Right lobe of liver (tissue), 4 donors: ENCODE results near the gene PEX16.

Experiments
- POLR2A ChIP-seq: fragments of 450-650 bp; IDR thresholded peaks from one replicate; pipeline ENCODE4 v1.6.1; 2017; ENCODE audit warnings: antibody characterized with exemption, mild to moderate bottlenecking
- TF ChIP-seq, protein P1 (sequence below), 4 donors: fragments of 200-600 bp in 3 of 4; fragments of 450-650 bp in 1 of 4; IDR thresholded peaks; one replicate each; pipeline versions ENCODE4 v1.5.1 to v1.8.0; 2016 to 2022; ENCODE audit warnings: antibody characterized with exemption in 4 of 4, mild to moderate bottlenecking in 2 of 4
- donor health status: DM: no; HTN: no; CAD: no.
- donor health status: DM: no; HTN: no; CAD: no.
- donor health status: DM: no; HTN: yes; CAD: no.

DNA sequence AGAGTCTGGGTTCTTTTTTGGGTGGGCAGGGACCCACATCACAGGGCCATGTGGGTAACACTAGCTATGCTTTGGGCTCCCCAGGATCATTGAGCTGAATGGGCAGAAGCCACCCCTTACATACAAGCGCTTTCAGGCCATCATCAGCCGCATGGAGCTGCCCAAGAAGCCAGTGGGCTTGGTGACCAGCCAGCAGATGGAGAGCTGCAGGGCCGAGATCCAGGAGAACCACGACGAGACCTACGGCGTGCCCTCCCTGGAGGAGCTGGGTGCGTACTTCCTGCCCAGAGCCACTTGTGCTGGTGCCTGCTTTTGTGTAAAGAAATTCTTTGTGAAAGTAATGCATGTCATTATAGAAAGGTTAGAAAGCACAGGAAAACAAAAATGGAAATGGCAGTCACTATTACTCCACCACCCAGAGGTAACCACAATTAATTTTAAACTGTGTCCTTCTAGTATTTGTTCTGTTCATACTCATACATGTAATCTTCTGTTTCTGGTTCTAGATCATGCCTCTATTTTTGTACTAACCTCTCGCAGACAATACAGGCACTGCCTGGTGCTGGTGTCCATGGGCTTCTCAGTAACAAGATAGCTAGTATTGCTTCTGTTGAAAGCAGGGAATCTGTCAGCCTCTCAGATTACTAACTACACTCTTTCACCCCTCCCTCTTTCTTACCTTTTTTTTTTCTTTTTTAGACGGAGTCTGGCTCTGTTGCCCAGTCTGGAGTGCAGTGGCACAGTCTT is 56.7 kb downstream of the PEX16 start:
- TF ChIP-seq, protein P1, sequence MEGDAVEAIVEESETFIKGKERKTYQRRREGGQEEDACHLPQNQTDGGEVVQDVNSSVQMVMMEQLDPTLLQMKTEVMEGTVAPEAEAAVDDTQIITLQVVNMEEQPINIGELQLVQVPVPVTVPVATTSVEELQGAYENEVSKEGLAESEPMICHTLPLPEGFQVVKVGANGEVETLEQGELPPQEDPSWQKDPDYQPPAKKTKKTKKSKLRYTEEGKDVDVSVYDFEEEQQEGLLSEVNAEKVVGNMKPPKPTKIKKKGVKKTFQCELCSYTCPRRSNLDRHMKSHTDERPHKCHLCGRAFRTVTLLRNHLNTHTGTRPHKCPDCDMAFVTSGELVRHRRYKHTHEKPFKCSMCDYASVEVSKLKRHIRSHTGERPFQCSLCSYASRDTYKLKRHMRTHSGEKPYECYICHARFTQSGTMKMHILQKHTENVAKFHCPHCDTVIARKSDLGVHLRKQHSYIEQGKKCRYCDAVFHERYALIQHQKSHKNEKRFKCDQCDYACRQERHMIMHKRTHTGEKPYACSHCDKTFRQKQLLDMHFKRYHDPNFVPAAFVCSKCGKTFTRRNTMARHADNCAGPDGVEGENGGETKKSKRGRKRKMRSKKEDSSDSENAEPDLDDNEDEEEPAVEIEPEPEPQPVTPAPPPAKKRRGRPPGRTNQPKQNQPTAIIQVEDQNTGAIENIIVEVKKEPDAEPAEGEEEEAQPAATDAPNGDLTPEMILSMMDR (IDR thresholded peaks at IDR 0.05): no peak
- TF ChIP-seq POLR2A: no peak
